Mammary microvascular endothelial cell (primary cell): ENCODE results near the gene KDELR1. TPM values are rescaled to one million over a fixed set of nuclear protein-coding genes. Genes with fewer than 3 reads are reported as not detected.

Source experiments
- total RNA-seq: library from RNA; depleted of rRNA; stranded (reverse); fragments of >200 nt; gene quantifications from 2 replicates; pipeline ENCODE4 v1.2.3, GENCODE V29; 2015

KDELR1 gene
- total RNA-seq = 96.5 and 102 TPM in 2 replicates

DNA sequence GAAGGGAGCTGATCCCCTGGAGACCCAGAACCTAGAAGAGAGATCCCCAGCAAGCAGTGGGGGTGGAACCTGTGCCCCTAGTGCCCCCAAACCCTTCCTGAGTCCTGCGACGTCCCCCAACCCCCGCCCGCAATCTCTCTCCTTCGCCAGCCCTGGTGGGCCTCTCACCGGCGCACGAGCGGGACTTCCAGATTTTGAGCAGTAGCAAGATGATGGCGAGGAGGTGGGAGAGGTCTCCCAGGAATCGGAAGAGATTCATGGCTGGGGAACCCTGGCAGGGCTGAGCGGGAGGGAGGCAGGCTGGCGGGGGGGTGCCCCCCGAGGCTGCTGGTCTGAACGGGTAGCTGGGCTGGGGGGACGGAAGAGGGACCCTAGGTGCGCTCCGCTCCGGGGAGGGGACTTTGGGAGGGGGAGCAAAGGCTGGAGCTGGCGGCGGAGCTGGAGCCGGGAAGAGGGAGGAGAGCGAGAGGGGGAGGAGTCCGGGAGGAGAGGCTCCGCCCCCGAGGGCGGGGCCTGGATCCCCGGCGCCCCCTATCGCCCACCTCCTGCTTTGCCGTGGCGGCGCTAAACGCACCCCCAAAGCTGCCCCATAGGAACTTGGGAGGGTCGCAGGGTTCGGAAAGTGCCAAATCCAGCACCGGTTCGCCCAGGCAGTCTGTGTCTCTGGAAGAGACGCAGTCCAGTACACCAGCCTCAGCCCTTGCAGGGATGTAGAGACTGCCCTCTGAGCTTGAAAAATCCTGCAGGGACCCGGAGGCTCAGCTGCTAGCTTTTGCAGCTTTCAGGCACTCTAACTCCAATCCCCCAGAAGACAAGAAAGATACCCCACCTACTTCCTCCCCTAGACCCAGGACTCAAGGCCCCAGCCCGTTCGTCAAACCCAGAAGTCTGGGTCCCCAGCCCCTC is at the start of gene KDELR1:
Gene KDELR1 (minus strand): TSS at position 452 of the 906 bp plus-strand sequence. CDS start 193 bp downstream, at position 259.

DNA sequence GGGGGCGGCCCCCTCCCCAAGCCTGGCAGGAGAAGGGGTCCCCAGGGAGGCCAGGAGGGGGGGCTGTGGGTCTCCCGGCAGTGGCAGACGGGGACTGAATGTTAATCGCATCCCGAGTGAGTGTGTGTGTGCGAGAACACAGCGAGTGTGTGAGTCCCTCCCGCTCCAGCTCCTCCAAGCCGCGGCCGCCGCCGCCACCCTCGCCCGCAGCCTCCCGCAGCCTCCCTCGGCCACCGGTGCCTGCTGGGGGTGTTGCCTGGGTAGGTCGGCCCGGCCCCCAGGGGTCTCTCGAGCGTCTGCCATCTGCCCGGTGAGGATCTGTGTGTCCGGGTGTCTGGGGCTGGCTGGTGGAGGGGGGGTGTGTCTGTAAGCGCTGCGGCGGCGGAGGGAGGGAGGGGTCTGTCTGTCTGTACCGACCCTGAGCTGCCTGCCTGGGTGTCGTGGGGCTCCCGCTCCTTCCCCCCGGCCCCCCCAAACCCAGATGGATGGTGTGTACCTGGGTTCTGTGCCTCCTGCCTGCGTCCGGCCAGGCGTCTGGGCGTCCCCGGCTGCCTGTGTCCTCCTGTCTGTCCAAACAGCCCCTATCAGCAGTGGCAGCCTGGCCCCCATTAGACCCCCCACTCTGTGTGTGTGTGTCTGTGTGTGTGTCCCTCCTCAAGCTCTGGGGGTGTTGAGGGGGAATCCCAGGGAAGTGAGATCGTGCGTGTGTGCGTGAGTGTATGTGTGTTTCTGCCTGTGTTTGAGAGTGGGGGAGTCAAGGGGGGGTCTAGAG is 2.4 kb upstream of the KDELR1 start, which contains the start of gene GRIN2D:
Gene GRIN2D (plus strand): TSS at position 110 of the 772 bp plus-strand sequence. CDS start 4,725 bp downstream, outside the sequence.

DNA sequence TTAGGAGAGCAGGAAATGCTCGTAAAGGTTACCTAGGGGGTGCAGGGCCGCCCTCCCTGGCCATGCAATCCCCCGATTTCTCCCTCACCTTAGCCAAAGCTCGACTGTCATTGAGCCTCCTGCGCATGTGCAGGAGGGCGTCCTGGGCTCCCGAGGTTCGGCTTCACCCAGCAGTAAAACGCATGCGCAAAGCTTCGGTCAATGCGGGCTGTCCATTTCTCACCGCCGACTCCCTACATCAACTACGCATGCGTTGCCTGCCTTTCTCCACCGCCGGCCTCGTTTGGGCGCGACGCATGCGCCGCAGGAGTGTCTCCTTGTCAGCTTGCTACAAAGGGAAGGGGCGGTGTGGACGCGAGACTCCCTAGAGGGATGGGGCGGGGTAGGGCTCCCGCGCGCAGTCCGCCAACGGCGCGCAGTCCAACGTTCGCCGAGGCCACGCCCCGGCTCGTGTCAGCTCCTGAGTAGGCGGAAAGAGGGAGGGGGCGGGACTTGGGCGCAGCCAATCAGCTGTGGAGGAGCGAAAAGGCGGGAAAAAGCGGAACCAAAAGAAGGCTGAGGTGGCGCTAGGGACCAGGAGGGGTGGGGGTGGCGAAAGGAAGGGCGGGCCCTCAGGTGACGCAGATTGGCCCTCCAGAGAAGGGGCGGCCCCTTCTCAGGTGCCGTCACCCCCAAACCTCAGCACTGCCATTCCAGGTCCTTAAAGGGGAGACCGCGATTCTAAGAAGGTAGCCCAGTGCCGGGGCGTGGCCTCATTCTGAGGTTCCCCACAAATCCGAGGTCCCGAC is 27.3 kb downstream of the KDELR1 start, which contains the start of the genes SYNGR4 and TMEM143:
Gene SYNGR4 (plus strand): TSS at position 558 of the 788 bp plus-strand sequence. CDS start 1,476 bp downstream, outside the sequence.
Gene TMEM143 (minus strand): TSS at position 131 of the 788 bp plus-strand sequence. CDS start 20 bp downstream, at position 111.

Other genes with a start within 250 kb of the KDELR1 start
- gene LIG1, start 221.2 kb downstream of the KDELR1 start, total RNA-seq = 50.4 and 81.1 TPM in 2 replicates
- gene ZSWIM9, start 220.9 kb downstream of the KDELR1 start, total RNA-seq = 2.8 and 3.1 TPM in 2 replicates
- gene CARD8, start 135.6 kb downstream of the KDELR1 start, total RNA-seq = 63.4 and 69.2 TPM in 2 replicates
- 1.8 and 1.9 TPM in 2 replicates for gene ZNF114, start 121.5 kb downstream of the KDELR1 start, total RNA-seq
- 30.1 and 45.4 TPM in 2 replicates for gene EMP3, start 66.0 kb downstream of the KDELR1 start, total RNA-seq
- 3.5 and 8.0 TPM in 2 replicates for gene TMEM143, start 27.6 kb downstream of the KDELR1 start, total RNA-seq
- not detected in 2 replicates for gene SYNGR4, start 27.2 kb downstream of the KDELR1 start, total RNA-seq
- 0.40 and 0.64 TPM in 2 replicates for gene GRIN2D, start 2.1 kb upstream of the KDELR1 start, total RNA-seq
- gene GRWD1, start 54.4 kb upstream of the KDELR1 start, total RNA-seq = 67.2 and 69.6 TPM in 2 replicates
- gene KCNJ14, start 64.0 kb upstream of the KDELR1 start, total RNA-seq = 0.20 and 0.39 TPM in 2 replicates
- gene CYTH2, start 77.8 kb upstream of the KDELR1 start, total RNA-seq = 35.5 and 41.4 TPM in 2 replicates
- 0.05 TPM in 1 of 2 replicates, not detected in the other for gene LMTK3, start 120.3 kb upstream of the KDELR1 start, total RNA-seq
- not detected in 2 replicates for gene SULT2B1, start 160.6 kb upstream of the KDELR1 start, total RNA-seq
- gene SPACA4, start 215.2 kb upstream of the KDELR1 start, total RNA-seq = not detected in 2 replicates
- 0.33 TPM in 1 of 2 replicates, not detected in the other for gene FAM83E, start 223.5 kb upstream of the KDELR1 start, total RNA-seq
- 2,122 and 2,588 TPM in 2 replicates for gene RPL18, start 227.6 kb upstream of the KDELR1 start, total RNA-seq
- gene SPHK2, start 228.0 kb upstream of the KDELR1 start, total RNA-seq = 12.4 and 14.3 TPM in 2 replicates
- gene DBP, start 245.8 kb upstream of the KDELR1 start, total RNA-seq = 0.13 and 1.8 TPM in 2 replicates